GM21786 (cell line): ENCODE results near the gene SLCO2A1.

ENCODE experiments used
- ATAC-seq: cut with Tn5 transposase; IDR thresholded peaks from one replicate; pipeline ENCODE4 v1.9.1; 2021; ENCODE audit not compliant: unreplicated experiment

SLCO2A1 gene

GRCh38 chr3:134061401-134061800, 31.7 kb upstream of the SLCO2A1 start:
- no peak for ATAC-seq

GRCh38 chr3:134060561-134061385, 31.0 kb upstream of the SLCO2A1 start:
- no peak for ATAC-seq

- ATAC-seq: no peak
Measured at GRCh38 chr3:134059671-134060560, 30.2 kb upstream of the SLCO2A1 start.

- no peak for ATAC-seq
Measured at GRCh38 chr3:134059035-134059601, 29.4 kb upstream of the SLCO2A1 start.

- ATAC-seq: no peak
Measured at GRCh38 chr3:134057654-134058110, 28.0 kb upstream of the SLCO2A1 start.

- no peak for ATAC-seq
Measured at GRCh38 chr3:134057006-134057653, 27.4 kb upstream of the SLCO2A1 start.

GRCh38 chr3:134056464-134056891, 26.8 kb upstream of the SLCO2A1 start:
- ATAC-seq: no peak

GRCh38 chr3:134055661-134056060, 25.9 kb upstream of the SLCO2A1 start:
- no peak for ATAC-seq

- ATAC-seq: no peak
Measured at GRCh38 chr3:134054881-134055280, 25.2 kb upstream of the SLCO2A1 start.

GRCh38 chr3:134054231-134054630, 24.5 kb upstream of the SLCO2A1 start:
- ATAC-seq: no peak

GRCh38 chr3:134052370-134052769, 22.6 kb upstream of the SLCO2A1 start:
- ATAC-seq: no peak

GRCh38 chr3:134049676-134050075, 20.0 kb upstream of the SLCO2A1 start:
- no peak for ATAC-seq

- no peak for ATAC-seq
Measured at GRCh38 chr3:134048278-134048996, 18.7 kb upstream of the SLCO2A1 start.

- ATAC-seq: no peak
Measured at GRCh38 chr3:134044459-134044858, 14.7 kb upstream of the SLCO2A1 start.

GRCh38 chr3:134040066-134040465, 10.3 kb upstream of the SLCO2A1 start:
- ATAC-seq: no peak

- no peak for ATAC-seq
Measured at GRCh38 chr3:134039161-134039862, 9.6 kb upstream of the SLCO2A1 start.

GRCh38 chr3:134038716-134039115, 9.0 kb upstream of the SLCO2A1 start:
- ATAC-seq: no peak

GRCh38 chr3:134038071-134038491, 8.4 kb upstream of the SLCO2A1 start:
- ATAC-seq: no peak

GRCh38 chr3:134037168-134037567, 7.4 kb upstream of the SLCO2A1 start:
- ATAC-seq: no peak

- no peak for ATAC-seq
Measured at GRCh38 chr3:134036291-134036690, 6.6 kb upstream of the SLCO2A1 start.
